Suprapubic skin (tissue), 3 donors: ENCODE data around the gene PAK2.

Experiments
- POLR2AphosphoS5 ChIP-seq, 3 donors: sonication (generic); formaldehyde crosslinking; IDR thresholded peaks; one replicate each; pipeline ENCODE4 v1.6.1; 2017; ENCODE audit warnings: antibody characterized with exemption in 3 of 3
- TF ChIP-seq, protein P1 (sequence below), 2 donors: fragments of 200-600 bp in 1 of 2; fragments of 450-650 bp in 1 of 2; sonication (generic) in 1 of 2; IDR thresholded peaks; one replicate each; pipeline ENCODE4 v1.5.1; 2016 to 2019; ENCODE audit warnings: antibody characterized with exemption in 2 of 2, mild to moderate bottlenecking in 1 of 2, moderate library complexity in 1 of 2

DNA sequence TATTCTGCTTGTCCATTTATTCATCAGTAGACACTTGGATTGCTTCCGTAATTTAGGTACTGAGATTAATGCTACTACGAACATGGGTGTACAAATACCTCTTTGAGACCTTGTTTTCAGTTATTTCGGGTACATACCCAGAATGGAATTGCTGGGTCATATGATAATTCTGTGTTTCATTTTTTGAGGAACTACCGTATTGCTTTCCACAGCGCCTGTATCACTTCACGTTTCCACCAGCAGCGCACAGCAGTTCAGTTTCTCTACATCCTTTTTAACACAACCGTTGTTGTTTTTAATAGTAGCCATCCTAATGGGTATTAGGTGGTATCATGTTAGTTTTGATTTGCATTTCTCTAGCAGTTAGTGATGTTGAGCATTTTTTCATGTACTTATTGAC, 9.5 kb downstream of the PAK2 start:
- TF ChIP-seq, protein P1, sequence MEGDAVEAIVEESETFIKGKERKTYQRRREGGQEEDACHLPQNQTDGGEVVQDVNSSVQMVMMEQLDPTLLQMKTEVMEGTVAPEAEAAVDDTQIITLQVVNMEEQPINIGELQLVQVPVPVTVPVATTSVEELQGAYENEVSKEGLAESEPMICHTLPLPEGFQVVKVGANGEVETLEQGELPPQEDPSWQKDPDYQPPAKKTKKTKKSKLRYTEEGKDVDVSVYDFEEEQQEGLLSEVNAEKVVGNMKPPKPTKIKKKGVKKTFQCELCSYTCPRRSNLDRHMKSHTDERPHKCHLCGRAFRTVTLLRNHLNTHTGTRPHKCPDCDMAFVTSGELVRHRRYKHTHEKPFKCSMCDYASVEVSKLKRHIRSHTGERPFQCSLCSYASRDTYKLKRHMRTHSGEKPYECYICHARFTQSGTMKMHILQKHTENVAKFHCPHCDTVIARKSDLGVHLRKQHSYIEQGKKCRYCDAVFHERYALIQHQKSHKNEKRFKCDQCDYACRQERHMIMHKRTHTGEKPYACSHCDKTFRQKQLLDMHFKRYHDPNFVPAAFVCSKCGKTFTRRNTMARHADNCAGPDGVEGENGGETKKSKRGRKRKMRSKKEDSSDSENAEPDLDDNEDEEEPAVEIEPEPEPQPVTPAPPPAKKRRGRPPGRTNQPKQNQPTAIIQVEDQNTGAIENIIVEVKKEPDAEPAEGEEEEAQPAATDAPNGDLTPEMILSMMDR (IDR thresholded peaks at IDR 0.05), result no peak
- no peak for TF ChIP-seq POLR2AphosphoS5 (IDR thresholded peaks at IDR 0.05)
